ENCODE data around the gene POR. TPM values are rescaled to one million over a fixed set of nuclear protein-coding genes. Genes with fewer than 3 reads are reported as not detected.

POR gene
- total and polyA plus RNA-seq, 9 donors = 30.4 to 42.7 (median 35.2) TPM

DNA sequence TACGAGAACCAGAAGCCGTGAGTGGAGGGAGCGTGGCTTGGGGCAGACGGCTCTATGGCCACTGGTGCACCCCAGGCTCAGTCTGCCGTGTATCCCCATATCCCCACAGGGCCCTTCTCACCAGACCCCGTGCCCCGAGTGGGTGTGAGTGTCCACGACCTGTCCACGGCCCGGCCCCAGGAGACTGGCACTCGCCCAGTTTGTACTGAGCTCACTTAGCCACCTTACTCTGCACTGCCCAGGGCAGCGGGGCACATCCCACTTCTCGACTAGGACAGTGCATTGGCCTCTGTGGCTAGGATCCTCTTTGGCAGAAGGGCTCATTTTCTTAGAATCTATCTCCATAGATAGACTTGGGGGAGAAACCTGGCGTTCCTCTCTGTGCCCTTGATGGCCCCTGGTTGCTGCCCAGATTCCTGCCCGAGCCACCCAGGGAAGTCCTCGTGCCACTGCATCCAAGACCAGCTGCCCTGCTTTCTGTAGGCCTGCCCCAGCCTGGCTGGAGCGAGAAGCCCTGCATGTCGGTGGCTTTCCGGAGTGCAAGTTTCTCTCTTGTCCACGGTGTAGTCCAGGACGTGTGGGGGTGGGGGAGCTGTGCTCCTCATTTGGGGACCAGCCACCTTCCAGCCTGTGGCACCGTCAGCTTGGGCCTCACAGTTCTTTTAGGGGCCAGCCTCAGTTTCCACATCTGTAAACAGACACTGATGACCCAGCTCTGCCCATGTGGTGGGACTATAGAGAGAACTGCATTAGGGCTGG is 67.5 kb downstream of the POR start:
- H3K27ac ChIP-seq (ENCODE audit: low read length) = no peak overlapping the region
- no peaks in the 10 kb centered on the region for H3K9me3 ChIP-seq (replicated peaks; ENCODE audit: control insufficient read depth, low read depth, low read length)
- WGBS (ENCODE audit: insufficient coverage) = 81% methylated on average over 17 of the region's 22 CpGs
- DNase-seq = no peak
- no peak overlapping the region for H3K4me3 ChIP-seq (ENCODE audit: low read length)
- peaks cover 20% of the 10 kb centered on the region for H3K4me1 ChIP-seq (ENCODE audit: control insufficient read depth, insufficient read depth, low read length)
- H3K36me3 ChIP-seq (ENCODE audit: control insufficient read depth, insufficient read depth, low read length) = peaks cover 78% of the 10 kb centered on the region
- no peaks in the 10 kb centered on the region for H3K27me3 ChIP-seq (ENCODE audit: control insufficient read depth, insufficient read depth, low read length)

GRCh38 chr7:75983471-75984129 is 68.6 kb downstream of the POR start:
- Histone ChIP-seq H3K27ac (ENCODE audit: low read length) (no peak overlapping the region), H3K27me3 (ENCODE audit: control insufficient read depth, insufficient read depth, low read length) (no peaks in the 10 kb centered on the region), H3K4me1 (ENCODE audit: control insufficient read depth, insufficient read depth, low read length) (peaks cover 13% of the 10 kb centered on the region), H3K4me3 (ENCODE audit: low read length) (no peak overlapping the region), H3K36me3 (ENCODE audit: control insufficient read depth, insufficient read depth, low read length) (peaks cover 86% of the 10 kb centered on the region), H3K9me3 (replicated peaks; ENCODE audit: control insufficient read depth, low read depth, low read length) (no peaks in the 10 kb centered on the region)
- DNase-seq = peak; percentile 18
- WGBS (ENCODE audit: insufficient coverage) = 77% methylated on average over 21 of the region's 26 CpGs

DNA sequence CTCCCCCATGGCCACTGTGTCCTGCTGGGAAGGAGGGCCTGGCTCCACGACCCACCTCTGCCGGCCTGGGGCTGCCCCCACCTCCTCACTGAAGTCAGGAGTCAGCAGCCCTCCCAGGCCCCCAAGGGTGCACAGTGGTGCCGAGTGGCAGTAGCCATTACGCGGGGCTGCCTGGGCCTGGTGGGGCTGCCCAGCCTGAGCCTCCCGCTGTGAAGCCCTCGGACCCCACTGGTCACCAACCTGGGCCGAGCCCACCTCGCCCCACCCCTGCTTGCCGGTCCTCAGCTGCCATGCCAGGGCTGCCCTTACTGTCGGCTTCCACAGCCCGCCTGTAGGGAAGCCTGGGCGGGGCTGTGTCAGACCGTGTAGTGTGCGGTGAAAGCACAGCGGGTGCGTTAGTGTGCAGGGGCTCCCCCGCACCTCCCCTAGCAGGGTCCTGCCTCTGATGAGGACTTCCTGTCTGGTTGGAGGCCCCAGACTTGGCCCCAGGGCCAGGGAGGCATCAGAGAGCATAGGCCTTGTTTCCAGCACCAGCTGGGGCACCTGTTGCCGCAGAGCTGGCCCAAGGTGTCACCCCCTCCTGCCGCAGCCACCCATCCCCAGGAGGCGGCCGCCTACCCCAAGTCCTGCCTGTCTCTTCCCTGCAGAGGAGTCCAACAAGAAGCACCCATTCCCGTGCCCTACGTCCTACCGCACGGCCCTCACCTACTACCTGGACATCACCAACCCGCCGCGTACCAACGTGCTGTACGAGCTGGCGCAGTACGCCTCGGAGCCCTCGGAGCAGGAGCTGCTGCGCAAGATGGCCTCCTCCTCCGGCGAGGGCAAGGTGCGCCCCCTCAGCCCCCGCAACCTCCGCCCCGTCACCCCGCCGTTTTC is 69.4 kb downstream of the POR start:
- no peak overlapping the region for H3K4me3 ChIP-seq (ENCODE audit: low read length)
- H3K27ac ChIP-seq (ENCODE audit: low read length) = no peak overlapping the region
- peaks cover 11% of the 10 kb centered on the region for H3K4me1 ChIP-seq (ENCODE audit: control insufficient read depth, insufficient read depth, low read length)
- H3K27me3 ChIP-seq (ENCODE audit: control insufficient read depth, insufficient read depth, low read length) = no peaks in the 10 kb centered on the region
- WGBS (ENCODE audit: insufficient coverage) = 88% methylated on average over 44 of the region's 44 CpGs
- no peaks in the 10 kb centered on the region for H3K9me3 ChIP-seq (replicated peaks; ENCODE audit: control insufficient read depth, low read depth, low read length)
- DNase-seq = no peak
- peaks cover 84% of the 10 kb centered on the region for H3K36me3 ChIP-seq (ENCODE audit: control insufficient read depth, insufficient read depth, low read length)

DNA sequence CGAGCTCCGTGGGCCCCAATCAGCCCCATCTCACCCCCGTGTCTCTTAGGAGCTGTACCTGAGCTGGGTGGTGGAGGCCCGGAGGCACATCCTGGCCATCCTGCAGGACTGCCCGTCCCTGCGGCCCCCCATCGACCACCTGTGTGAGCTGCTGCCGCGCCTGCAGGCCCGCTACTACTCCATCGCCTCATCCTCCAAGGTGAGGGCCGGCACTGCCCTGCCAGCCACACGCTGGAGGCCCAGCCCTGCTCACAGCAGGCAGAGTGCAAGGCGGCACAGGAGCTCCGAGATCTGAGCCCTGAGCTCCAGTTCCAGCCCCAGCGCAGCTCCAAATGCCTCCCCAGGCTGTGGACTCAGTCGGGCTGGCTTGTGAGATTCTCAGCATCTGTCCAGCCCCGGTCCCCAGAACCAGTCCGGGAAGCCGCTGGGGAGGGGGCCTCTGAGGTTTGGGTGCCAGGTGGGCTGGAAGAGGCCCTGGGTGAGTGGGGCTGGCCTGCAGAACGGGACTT is 70.1 kb downstream of the POR start:
- no peak overlapping the region for H3K27ac ChIP-seq (ENCODE audit: low read length)
- peaks cover 78% of the 10 kb centered on the region for H3K36me3 ChIP-seq (ENCODE audit: control insufficient read depth, insufficient read depth, low read length)
- H3K9me3 ChIP-seq (replicated peaks; ENCODE audit: control insufficient read depth, low read depth, low read length) = no peaks in the 10 kb centered on the region
- peaks cover 11% of the 10 kb centered on the region for H3K4me1 ChIP-seq (ENCODE audit: control insufficient read depth, insufficient read depth, low read length)
- WGBS (ENCODE audit: insufficient coverage) = 84% methylated on average over 19 of the region's 21 CpGs
- DNase-seq = no peak
- H3K27me3 ChIP-seq (ENCODE audit: control insufficient read depth, insufficient read depth, low read length) = no peaks in the 10 kb centered on the region
- no peak overlapping the region for H3K4me3 ChIP-seq (ENCODE audit: low read length)

DNA sequence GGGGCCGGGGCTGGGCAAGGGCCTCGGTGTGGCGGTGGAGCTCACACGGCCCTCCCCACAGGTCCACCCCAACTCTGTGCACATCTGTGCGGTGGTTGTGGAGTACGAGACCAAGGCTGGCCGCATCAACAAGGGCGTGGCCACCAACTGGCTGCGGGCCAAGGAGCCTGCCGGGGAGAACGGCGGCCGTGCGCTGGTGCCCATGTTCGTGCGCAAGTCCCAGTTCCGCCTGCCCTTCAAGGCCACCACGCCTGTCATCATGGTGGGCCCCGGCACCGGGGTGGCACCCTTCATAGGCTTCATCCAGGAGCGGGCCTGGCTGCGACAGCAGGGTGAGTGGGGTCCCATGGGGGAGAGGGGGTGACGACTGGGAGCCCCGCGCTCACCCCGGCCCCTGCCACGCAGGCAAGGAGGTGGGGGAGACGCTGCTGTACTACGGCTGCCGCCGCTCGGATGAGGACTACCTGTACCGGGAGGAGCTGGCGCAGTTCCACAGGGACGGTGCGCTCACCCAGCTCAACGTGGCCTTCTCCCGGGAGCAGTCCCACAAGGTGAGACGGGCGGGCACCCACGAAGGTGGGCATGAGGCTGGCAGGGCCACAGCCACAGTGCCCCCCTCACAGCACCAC is 70.7 kb downstream of the POR start:
- Histone ChIP-seq H3K27ac (ENCODE audit: low read length) (no peak overlapping the region), H3K4me3 (ENCODE audit: low read length) (no peak overlapping the region), H3K27me3 (ENCODE audit: control insufficient read depth, insufficient read depth, low read length) (no peaks in the 10 kb centered on the region), H3K36me3 (ENCODE audit: control insufficient read depth, insufficient read depth, low read length) (peaks cover 73% of the 10 kb centered on the region), H3K9me3 (replicated peaks; ENCODE audit: control insufficient read depth, low read depth, low read length) (no peaks in the 10 kb centered on the region), H3K4me1 (ENCODE audit: control insufficient read depth, insufficient read depth, low read length) (peaks cover 15% of the 10 kb centered on the region)
- WGBS (ENCODE audit: insufficient coverage) = 80% methylated on average over 40 of the region's 41 CpGs
- DNase-seq = peak; percentile 10

- Histone ChIP-seq H3K9me3 (replicated peaks; ENCODE audit: control insufficient read depth, low read depth, low read length) (no peaks in the 10 kb centered on the region), H3K4me3 (ENCODE audit: low read length) (no peak overlapping the region), H3K4me1 (ENCODE audit: control insufficient read depth, insufficient read depth, low read length) (peaks cover 21% of the 10 kb centered on the region), H3K36me3 (ENCODE audit: control insufficient read depth, insufficient read depth, low read length) (peaks cover 66% of the 10 kb centered on the region), H3K27me3 (ENCODE audit: control insufficient read depth, insufficient read depth, low read length) (no peaks in the 10 kb centered on the region), H3K27ac (ENCODE audit: low read length) (no peak overlapping the region)
- 83% methylated on average over 12 of the region's 20 CpGs for WGBS (ENCODE audit: insufficient coverage)
- DNase-seq = no peak
These were observed 71.3 kb downstream of the POR start for GRCh38 chr7:75986147-75986781.

DNA sequence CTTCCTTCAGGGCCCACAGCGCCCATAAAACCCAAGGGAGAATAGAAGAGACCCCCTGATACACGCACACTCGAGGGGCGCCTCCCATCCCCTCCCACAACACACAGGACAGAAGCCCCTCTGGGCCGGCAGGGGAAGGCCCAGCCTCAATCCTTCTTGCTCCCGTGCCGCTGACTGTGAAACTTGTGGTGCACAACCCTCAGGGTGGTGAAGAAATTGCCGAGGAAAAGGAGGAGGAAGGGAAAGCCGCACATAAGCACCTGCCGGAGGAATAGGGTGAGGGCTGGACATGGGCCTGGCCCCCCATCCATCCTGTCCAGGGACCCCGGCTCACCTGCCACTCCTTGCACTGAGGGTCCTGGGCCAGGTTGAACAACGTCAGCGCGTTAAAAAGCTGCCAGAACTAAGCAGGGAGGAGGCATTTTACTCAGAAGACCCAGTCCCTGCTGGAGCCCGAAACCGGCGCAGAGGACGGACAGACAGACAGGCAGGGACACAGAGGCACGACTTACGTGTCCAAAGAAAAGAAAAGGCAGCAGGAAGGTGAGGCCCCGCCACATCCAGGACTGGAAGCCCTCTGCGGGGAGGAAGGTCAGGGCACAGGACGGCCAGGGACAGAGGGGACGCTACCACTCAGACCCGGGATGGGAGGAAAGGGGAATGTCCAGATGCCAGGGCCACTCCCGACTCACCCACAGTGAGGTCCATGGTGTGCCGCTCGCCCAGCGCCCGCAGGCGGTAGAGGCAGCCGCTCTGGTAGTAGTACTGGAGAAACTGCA is 72.3 kb downstream of the POR start:
- no peak for DNase-seq
- Histone ChIP-seq H3K9me3 (replicated peaks; ENCODE audit: control insufficient read depth, low read depth, low read length) (no peaks in the 10 kb centered on the region), H3K4me1 (ENCODE audit: control insufficient read depth, insufficient read depth, low read length) (peaks cover 29% of the 10 kb centered on the region), H3K36me3 (ENCODE audit: control insufficient read depth, insufficient read depth, low read length) (peaks cover 57% of the 10 kb centered on the region), H3K27ac (ENCODE audit: low read length) (no peak overlapping the region), H3K27me3 (ENCODE audit: control insufficient read depth, insufficient read depth, low read length) (no peaks in the 10 kb centered on the region), H3K4me3 (ENCODE audit: low read length) (no peak overlapping the region)
- 86% methylated on average over 25 of the region's 32 CpGs for WGBS (ENCODE audit: insufficient coverage)

- Histone ChIP-seq H3K4me1 (ENCODE audit: control insufficient read depth, insufficient read depth, low read length) (peaks cover 35% of the 10 kb centered on the region), H3K27ac (ENCODE audit: low read length) (no peak overlapping the region), H3K4me3 (ENCODE audit: low read length) (no peak overlapping the region), H3K9me3 (replicated peaks; ENCODE audit: control insufficient read depth, low read depth, low read length) (no peaks in the 10 kb centered on the region), H3K36me3 (ENCODE audit: control insufficient read depth, insufficient read depth, low read length) (peaks cover 50% of the 10 kb centered on the region), H3K27me3 (ENCODE audit: control insufficient read depth, insufficient read depth, low read length) (no peaks in the 10 kb centered on the region)
- no peak for DNase-seq
- WGBS (ENCODE audit: insufficient coverage) = 84% methylated on average over 17 of the region's 30 CpGs
These were observed 73.0 kb downstream of the POR start for GRCh38 chr7:75987805-75988567.

Measured in muscle of leg (tissue), 11 donors.